Bone marrow (tissue), 2 donors: ENCODE data around the gene SYNPR.

ENCODE experiments used
- DNase-seq, 2 donors: peaks; one replicate each; lab custom pipeline; 2025; lab: John Stamatoyannopoulos, UW

Gene SYNPR

GRCh38 chr3:63384382-63384781 lies 106.3 kb downstream of the SYNPR start:
- no peak for DNase-seq

DNA sequence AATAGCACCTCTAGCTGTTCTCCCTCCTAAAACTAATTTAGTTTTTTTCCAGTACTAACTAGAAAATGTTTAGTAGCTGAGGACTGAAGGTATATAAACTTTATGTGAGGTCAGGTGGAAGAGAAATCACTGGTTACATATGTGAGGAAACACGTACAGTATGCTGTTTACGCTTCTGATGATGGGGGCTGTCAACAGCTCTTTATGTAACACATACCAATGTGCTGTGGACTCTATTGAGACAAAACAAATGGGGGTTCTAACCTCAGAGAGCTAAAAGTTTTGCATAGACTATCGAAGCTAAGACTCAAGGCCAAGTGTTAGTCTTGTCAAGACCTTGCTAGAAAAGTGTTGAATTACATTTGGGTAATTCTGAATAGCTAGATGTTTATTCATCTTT lies 107.5 kb downstream of the SYNPR start:
- no peak for DNase-seq

GRCh38 chr3:63386568-63386967 lies 108.5 kb downstream of the SYNPR start:
- no peak for DNase-seq

GRCh38 chr3:63387568-63387967 lies 109.5 kb downstream of the SYNPR start:
- DNase-seq: no peak

- DNase-seq: no peak
These were observed 112.7 kb downstream of the SYNPR start for GRCh38 chr3:63390710-63391230.

- DNase-seq: no peak
These were observed 117.9 kb downstream of the SYNPR start for GRCh38 chr3:63395960-63396359.

DNA sequence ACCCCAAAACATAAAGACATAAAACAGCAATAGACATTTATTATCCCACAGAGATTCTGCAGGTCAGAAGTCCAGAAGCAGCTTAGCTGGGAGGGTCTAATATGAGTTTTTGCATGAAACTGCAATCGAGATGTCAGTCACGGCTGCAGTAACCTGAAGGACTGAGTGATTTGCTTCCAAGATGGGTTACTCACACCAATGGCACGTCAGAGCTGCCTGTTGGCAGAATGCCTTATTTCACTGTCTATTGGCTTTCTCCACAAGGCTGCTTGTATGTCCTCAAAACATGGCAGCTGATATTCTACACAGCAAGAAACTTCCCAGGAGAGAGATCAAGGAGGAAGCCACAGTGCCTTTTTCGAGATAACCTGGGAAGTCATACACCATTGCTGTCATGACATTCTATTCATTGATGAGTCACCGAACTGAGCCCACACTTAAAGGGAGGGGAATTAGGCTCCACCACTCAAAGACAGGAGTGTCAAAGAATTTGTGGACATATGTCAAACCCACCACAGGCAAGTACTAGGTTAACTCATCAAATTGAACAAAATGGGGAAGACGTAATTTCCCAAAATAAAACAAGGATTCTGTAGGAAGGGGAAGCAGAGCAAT lies 122.2 kb downstream of the SYNPR start:
- DNase-seq: no peak

DNA sequence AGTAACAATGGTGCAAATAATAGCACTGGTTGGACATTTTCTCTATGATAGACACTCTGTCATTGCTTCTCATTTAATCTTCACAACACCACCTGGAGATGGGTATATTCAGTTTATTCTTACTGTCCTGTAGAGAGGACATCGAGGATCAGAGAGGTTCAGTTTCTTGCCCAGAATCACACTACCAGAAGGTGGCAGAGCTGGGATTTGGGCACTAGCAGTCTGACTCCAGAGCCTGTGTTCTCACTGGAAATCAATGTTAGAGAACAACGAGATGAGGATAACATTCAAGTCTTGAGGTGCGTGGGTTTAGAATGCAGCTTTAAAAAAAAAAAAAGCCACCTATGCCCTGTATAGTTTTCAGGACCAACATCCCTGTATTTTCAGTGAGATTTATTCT lies 127.8 kb downstream of the SYNPR start:
- DNase-seq: no peak

- DNase-seq: no peak
These were observed 135.4 kb downstream of the SYNPR start for GRCh38 chr3:63413523-63413922.

- DNase-seq: no peak
These were observed 136.5 kb downstream of the SYNPR start for GRCh38 chr3:63414607-63415006.

DNA sequence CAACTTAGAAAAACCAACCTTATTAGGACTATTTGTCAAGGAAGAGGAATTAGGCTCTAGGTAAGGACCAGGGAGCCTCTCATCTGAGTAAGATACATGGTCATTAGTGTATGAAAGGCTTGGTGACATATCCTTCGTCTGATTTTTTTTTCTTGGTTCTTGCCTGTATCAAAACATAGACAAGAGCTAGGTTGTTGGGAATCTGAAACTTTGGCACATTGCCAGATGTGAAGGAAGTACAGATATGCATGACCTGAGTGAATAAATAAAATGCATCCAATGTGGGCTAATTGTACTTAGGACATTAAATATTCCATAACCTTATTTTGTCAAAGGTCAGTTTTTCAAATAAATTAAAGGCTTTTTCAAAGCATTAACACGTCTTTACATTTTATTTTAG lies 151.8 kb downstream of the SYNPR start:
- no peak for DNase-seq

GRCh38 chr3:63430875-63431274 lies 152.8 kb downstream of the SYNPR start:
- no peak for DNase-seq

DNA sequence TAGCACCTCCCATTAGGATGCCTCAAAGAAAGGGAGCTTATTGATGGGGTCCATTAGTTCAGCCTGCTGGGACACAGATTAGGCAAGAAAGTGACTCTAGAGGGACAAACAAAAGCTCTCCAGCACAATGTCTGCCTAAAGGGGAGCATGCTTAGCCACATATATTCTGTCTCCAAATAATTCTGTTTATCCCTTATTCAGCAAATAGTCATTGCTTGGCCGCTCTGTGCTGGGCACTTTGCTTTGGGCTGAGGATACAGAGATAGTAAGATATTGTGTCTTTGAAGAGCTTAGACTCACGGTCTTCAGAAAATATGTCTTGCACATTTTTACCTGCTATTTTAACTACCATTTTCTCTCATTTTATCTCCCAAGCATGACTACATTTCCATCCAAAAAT lies 159.8 kb downstream of the SYNPR start:
- no peak for DNase-seq

- no peak for DNase-seq
These were observed 160.8 kb downstream of the SYNPR start for GRCh38 chr3:63438826-63439371.

- no peak for DNase-seq
These were observed 163.2 kb downstream of the SYNPR start for GRCh38 chr3:63441262-63441661.

GRCh38 chr3:63442918-63443317 lies 164.8 kb downstream of the SYNPR start:
- no peak for DNase-seq

- no peak for DNase-seq
These were observed 171.9 kb downstream of the SYNPR start for GRCh38 chr3:63450023-63450422.

GRCh38 chr3:63450634-63451363 lies 172.7 kb downstream of the SYNPR start:
- no peak for DNase-seq

- DNase-seq: no peak
These were observed 178.8 kb downstream of the SYNPR start for GRCh38 chr3:63456901-63457300.

DNA sequence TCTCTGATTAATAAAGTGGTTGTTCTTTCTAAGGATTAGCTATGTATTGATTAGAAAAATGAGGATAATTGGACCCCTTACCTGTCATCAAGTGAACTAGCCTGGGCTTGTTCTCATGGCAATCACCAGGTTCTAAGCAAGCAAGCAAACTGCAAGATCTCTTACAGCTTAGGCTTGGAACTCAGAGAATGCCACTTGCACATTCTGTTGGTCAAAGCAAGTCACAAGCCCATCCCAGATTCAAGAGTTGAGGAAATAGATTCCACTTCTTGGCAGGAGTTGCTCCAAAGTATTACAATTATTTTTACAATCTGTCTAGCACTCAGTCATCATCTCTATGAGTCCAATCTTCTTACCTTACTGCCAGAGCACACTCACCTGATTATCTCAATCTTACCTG lies 180.3 kb downstream of the SYNPR start:
- DNase-seq: no peak

GRCh38 chr3:63462732-63463131 lies 184.6 kb downstream of the SYNPR start:
- no peak for DNase-seq

GRCh38 chr3:63467392-63467791 lies 189.3 kb downstream of the SYNPR start:
- DNase-seq: no peak

- no peak for DNase-seq
These were observed 192.6 kb downstream of the SYNPR start for GRCh38 chr3:63470745-63471144.
